HG03280 (cell line): Measurements from ENCODE around the gene APMAP.

Experiments used
- ATAC-seq: cut with Tn5 transposase; IDR thresholded peaks from one replicate; pipeline ENCODE4 v1.9.1; 2021; ENCODE audit warnings: mild to moderate bottlenecking, moderate library complexity; ENCODE audit not compliant: unreplicated experiment

The APMAP gene

DNA sequence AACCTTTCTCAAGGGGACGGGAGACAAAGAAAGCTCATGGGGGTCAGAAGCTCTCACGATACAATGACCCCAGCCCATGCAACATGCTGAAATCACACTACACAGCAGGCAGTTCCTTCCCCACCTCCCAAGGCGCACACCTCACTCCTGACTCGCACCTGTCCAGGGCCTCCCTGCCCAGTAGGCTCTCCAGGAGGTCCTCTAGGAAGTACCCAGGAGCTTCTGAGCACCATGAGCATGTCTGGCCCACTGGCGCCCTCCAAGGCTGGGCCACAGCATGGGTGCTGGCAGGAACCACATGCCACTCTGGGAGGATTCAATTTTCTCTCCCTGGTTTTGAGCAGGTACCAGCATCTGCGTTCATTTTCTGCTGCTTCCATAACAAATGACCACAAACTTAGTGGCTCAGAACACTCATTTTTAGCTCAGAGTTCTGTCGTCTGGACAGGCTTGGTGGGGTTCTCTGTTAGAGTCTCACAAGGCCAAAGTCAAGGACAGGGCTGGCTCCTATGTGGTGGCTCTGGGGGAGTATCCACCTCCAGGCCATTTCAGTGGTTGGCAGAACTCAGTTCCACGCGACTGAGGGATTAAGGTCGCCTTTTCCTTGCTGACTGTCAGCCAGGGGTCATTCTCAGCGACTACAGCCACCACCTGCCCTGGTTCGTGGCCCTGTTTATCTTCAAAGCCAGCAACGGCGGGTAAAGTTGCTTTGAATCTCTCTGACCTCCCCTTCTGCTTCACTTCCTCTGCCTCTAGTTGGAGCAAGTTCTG lies 32.7 kb upstream of the APMAP start:
- no peak for ATAC-seq

DNA sequence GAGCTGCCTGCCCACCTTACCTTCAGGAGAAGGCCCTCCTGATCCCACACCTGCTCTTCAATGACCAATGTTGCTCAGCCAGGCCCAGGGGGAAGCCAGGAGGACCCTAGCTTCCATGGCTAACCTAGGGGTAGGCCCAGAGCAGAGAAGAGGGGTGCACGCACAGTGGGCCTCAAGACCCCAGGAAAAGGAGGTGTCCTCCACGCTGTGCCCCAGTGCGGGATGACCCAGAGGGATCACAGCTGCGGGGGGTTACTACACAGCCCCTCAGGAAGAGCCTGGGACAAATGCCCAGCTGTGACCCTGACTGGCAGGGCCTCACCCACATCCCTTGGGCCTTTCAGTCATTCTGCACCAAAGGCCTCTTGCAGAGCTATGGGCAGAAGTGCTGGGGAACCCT lies 31.6 kb upstream of the APMAP start:
- ATAC-seq = no peak

DNA sequence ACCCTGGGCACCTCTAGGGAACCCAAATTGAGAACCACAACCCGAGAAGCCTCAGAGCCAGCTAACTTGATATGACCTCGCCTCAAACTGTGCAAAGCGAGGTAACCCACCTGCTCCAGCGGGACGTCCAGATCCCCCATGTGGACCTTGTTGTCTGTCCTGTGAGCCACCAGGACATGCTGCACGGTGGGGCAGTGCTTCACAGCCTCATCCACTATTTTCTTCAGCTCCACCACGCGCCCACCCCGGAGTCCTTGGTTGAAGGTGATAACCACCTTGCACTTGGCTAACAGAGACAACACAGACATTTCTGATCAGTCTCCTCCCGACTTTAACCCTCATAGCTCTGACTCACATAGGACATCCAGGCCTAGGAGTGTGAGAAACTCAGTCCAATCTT lies 30.8 kb upstream of the APMAP start:
- no peak for ATAC-seq

DNA sequence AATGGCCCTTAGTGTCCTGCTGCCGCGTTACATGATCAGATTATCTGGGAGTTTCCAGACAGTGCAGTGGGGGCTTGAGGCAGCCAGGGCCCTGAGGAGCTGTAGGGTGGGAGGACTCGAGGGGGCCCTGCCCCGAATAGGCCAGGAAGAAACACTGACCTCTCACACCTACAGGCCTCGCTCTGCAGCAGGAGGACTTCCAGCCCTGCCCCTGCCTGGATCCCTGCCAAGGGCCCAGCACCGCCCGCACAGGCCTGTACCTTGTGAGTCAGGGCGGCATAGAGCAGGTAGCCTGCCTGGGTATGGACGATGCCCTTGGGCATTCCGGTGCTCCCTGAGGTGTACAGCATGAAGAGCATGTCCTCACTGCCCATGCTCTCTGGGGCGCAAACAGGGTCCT lies 30.1 kb upstream of the APMAP start:
- no peak for ATAC-seq

DNA sequence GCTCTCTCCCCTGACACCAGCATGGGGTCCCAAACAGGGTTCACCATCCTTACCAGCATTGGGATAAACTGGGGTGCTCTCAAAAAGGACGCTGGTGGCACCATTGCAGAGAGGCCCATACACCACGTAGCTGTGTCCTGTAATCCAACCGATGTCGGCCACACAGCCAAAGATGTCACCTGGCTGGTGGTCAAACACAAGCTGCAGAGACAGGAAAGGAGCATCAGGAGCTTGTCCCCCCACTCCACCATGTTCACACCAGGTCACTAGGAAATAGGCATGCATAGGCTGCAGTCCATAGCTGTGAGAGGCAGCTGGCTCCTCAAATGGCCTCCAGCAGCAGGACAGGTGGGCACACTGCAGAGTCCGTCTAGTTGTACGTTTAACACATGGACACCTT lies 28.8 kb upstream of the APMAP start:
- ATAC-seq = no peak

DNA sequence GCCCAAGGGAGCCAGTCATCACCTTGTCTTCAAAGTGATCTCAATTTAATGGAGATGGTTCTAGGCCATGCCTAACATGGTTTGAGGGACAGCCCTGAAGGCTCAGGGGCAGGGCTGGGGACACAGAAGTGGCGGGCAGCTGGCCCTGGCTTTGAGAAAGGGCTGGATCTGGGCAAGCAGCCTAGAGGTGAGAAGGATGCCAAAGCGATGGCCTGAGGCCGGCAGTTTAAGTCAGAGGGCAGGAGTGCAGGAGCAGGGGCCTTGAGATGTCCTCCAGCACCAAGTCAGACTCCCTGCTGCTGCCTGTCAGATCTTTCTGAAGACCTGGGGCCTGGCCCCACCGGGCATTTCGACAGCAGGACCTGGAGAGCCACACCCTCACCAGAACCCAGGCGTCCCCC lies 28.4 kb upstream of the APMAP start:
- ATAC-seq = no peak

DNA sequence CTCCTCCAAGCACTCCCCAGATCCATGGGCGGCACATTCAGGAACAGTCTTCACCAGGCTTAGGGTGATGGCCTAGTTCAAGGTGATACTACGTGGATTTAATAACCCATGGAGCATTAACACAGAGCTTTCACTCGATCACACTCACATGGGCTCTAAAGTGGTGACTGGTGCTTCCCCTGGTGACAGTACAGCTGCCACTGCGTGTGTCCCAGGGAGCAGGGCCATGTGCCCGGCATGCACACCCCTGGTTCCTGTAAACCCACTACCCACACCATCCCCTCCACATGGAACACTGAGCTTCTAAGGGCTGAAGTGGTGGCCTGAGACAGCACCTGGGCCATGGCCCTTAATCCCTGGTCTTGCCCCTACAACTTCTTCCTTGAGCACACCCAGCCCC lies 27.8 kb upstream of the APMAP start:
- ATAC-seq = no peak

DNA sequence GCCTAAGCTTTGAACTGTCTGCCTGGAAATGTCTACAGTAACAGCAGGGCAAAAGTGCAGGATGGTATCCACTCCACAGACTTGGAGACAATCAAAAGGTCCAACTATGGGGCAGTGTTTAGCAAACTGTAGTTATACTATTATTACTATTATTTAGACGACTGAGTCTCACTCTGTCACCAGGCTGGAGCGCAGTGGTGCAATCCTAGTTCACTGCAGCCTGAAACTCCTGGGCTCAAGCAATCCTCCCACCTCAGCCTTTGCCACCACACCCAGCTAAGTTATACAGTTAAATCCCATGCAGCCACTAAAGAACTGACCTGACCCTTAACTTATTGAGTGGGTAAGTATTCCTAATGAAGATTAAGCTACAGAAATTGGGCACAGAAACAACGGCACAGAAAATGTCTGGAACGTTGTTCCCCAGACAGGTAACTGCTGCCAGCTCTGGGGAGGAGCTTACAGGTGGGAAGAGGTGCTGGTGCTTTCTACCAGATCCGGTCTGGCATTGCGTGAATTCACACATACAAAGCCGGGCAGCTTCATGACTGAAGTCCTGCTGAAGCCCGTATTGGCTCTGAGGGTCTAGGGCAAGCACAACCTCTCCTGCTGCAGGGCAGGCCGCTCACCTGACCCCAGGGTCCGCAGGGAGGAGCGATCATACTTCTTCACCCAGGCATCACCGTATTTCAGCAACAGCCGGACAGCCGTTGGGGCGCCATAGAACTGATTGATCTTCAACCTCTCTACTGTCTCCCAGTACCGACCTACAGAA lies 27.0 kb upstream of the APMAP start:
- no peak for ATAC-seq

DNA sequence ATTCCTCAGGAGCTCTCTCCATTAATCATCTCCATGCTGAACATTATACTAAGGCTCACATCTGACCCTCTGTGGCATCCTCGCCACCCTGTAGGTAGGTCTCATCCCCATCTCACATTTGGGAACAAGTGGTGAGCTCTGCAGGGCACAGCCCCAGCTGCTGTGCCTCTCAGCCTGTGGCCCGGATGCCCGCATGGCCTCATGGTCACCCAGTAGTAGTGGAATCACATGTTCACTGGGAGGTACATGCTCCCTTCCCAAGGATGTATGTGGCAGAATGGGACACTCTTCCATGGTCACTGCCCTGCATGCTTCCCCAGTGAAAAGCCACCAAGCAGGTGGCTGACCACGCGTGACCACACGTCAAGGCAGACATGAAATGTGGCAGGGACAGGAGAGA lies 26.3 kb upstream of the APMAP start:
- no peak for ATAC-seq

DNA sequence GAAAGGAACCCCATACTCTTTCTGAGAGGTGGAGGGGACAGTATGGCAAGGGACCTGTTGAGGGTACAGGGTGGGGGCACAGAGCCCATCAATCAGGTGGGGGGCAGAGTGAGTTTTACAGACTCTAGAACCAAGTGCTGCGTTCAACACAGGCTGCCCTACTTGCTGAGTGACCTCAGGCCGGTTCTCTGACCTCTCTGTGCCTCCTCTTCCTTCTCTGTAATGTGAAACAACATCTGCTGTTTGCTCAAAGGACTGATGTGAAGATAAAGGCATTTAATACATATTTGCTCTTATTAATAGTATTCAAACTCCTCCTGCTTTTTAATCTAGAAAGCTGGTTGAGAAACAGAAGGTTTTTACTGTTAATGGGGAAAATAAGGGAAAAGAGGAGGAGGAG lies 25.9 kb upstream of the APMAP start:
- no peak for ATAC-seq

DNA sequence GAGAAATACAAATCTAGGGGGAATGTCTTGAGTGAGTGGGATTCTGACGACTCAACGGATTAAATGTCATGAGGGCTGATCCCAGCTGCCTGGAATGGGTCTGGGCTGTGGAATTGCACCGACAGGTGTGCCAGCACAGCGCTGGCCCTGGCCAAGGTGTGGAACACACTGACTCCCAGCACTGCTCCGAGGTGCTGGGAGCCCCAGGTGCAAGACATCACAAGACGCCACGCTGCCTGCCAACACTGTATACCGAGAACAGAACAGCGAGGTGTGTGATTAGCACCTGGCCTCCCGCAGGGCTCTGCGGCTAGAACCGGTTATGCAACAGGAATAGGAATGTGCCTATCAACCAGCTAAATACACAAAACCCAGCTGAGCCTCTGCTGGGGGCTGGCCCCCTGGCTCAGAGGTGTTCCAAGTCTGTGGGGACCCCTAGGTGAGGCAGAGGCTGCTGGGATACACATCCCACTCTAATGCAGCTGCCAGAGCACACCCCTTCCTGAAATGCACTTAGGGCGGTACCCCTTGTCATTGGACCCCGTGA lies 24.8 kb upstream of the APMAP start:
- ATAC-seq = no peak

DNA sequence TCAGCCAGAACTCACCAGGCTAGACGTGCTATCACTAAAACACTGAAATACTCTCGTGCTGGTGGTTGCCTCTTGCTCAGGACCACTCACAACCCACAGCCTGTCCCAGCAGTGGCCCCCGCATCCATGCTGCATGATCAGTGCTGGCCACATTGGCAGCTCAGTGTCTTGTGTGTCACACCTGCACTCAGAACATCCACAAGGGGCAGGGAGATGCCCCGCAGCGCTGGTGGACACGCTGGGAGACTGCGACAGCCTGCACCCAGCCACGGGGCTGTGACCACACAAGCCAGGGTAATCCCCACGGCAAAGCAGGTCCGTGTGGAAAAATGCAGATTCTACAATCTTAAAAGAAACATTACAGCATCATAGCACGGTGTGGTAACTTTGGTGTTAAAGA lies 23.9 kb upstream of the APMAP start:
- ATAC-seq = no peak

DNA sequence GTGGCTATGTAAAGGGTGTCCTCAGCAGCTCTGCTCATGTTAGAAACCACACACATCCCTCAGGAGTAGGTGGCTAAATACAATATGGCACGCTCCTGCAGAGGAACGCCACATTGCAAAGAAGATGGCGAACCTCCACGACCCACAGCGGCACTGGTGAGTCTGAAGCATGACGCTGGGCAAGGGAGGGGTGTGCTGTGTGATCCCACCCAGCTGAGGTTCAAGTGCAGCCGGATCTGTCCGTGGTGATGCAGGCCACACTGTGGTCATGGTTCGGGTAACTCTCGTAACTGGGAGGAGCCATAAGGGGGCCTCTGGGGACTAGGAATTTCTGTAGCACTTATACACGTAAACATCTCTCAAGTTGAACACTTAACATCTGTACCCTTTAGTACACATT lies 23.4 kb upstream of the APMAP start:
- ATAC-seq = no peak

DNA sequence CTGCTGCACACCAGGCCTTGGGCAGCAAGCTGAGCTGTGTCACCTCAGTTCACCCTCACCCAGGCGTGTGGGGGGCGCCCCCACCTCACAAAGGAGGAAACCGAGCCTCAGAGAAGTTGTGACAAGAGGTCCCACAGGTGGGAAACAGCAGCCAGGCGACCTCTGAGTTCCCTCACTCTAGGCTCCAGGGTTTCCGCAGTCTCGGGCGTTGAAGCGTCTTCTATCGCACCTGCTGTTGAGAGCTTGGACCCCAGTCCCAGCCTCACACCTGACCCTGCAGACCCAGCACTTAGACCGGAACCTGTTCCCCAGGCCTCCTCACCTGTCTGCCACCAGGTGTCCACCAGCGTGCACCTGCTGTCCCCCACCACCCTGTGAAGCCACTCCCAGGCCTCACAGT lies 22.3 kb upstream of the APMAP start:
- no peak for ATAC-seq

DNA sequence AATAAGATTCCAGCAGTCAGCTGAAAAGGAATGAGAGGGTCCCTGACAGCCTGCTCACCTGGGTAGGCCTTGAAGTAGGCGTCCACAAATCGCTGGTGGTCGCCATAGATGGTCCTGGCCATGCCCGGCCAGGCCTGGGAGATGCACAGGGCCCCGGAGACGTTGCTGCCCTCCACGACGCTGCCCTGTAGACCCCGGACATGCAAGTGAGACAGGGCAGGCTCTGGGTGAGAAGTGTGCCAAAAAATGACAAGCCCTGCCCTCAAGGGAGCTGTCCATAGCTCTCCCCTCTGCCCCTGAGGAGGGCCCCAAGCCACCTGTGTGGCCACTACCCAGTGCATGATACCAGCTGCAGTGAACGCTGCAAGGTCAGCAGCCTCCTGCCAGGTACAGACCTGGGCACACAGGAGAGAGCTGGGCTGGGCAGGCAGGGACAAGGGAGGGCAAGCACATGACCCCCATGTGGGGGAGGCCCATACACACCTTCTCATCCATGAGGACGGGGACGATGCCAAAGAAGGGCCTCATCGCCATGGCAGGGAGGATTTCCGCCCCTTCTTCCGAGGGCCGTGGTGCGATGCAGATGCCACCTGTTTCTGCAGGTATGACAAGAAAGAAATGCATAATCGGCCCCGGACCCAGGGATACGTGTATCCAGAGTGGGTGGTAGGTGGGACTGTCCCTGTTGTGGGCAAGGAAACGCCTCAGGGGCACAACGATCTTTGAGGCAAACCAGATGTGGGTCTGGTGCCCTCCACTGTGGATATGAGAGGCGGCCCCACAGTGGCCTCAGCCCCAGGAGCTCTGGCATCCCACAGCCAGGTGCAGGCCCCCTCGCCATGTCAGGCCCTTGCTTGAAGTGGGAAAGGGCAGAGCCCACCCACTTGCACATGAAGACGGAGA lies 21.2 kb upstream of the APMAP start:
- ATAC-seq = no peak

DNA sequence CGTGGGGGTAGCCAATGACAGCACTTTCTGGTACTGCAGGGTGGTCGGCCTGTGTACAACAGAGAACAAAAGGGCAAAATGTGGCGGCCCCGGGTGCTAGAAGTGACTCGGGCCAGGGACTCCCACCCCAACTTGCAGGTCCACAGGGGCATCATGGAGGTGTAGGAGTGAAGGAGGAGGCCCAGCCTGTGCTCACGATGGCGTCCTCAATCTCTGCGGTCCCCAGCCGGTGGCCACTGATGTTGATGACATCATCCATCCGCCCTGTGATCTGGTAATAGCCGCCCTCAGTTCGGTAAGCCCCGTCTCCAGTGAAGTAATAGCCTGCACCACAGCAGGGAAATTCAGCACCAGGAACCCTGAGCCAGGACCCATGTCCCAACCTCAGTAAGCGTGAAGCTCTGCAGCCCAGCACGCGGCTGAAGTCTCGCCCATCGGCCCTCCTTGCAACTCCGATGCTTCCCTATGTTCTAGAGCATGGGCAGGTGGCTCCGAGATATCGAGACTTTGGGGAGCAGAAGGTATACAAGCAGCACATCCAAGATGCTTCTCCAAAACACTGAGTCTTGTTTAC lies 20.2 kb upstream of the APMAP start:
- ATAC-seq = no peak

DNA sequence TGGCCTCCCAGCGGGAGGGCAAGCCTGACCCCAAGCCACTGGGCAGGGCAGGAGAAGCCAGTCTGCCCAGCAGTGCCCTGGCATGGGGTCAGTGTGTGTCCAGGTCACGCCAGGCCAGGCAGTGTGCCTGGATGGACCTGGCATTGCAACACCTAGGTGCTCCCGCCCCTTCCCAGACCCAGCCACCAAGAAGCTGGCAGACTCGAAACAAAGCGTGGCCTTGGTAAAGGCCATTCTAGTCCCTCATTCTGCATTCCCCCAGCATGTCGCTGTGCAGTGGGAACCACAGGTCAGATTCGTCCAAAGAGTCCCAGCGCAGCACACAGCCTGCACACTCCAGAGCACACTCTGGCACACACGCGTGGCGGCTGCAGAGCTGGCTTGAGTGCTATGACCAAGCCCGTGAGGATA lies 19.3 kb upstream of the APMAP start:
- no peak for ATAC-seq

DNA sequence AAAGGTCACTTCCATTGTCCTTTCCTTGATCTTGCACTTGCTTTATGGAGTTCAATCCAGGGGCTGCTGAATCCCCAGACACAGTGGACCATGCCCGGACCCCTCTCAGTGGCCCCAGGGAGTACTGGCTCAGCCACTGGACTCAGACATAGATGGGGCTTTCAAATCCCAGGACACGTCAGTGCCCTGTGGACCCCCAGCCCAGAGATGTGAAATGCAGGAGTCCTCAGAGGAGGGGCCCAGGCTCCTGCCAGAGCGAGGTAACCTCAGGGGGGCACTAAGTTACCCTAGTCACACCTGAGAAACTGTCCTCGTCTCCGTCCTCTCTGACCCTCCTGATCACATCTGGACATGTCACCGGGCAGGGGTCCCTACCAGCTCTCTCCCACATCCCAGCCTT lies 18.7 kb upstream of the APMAP start:
- ATAC-seq = no peak

DNA sequence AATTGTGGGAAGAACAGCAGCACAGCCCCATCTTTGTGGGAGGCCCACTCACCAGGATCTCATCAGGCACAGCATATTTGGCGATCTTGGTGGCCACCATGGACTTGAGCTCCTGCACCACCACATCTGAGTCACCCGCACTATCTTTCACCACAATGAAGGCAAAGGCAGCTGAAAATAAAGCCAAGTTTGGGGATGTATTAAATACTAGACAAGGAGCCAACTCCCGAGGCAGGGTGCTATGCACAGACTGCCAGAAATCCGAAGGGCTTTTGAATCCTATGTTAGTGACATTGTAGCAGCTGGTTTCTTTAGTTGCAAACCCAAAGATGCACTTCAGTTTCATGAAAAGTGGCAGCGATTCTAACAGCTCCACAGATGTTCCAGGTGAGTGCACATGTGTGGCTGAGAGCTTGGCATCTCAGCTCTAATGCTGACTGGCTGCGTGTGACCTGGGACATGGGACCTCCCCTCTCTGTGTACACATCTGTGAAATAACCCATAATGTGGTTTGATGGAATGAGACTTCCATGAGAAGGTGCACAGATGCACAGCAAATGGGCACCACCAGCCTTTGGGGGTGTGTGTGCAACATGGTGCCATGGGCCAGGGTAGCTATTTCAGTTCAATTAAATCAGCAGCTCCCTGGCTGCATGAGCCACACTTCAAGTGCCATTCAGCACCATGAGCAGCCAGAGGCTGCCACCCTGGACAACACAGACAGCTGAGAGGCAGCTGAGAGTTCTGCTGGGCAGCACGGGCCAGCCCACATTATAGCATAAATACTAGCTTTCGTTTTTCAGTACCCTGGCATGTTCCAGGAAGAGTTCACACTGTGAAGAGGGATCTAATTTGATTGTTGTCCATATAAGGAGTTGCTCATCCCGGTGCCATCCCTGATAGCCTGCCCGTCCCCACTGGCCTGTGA lies 16.9 kb upstream of the APMAP start:
- ATAC-seq = no peak
